ENCODE measurements around the gene CITED4. TPM values are rescaled to one million over a fixed set of nuclear protein-coding genes. Genes with fewer than 3 reads are reported as not detected.
A peak's percentile ranks its signal among the peaks of the same experiment; 100 is the strongest.

The CITED4 gene
- total and polyA plus RNA-seq, 9 of the 15 experiments (the other 6 are each of a cell fraction or from before 2014, with no cell fraction given) = 0.11 to 1.2 (median 0.17) TPM; not detected in 2

GRCh38 chr1:40868051-40868723, 6.0 kb upstream of the CITED4 start (continued):
- TF ChIP-seq CBX2 (IDR thresholded peaks at IDR 0.05; ENCODE audit: insufficient read depth, low read length, poor library complexity, severe bottlenecking) (no peak), RBM14 (IDR thresholded peaks at IDR 0.05; ENCODE audit: borderline replicate concordance, insufficient read depth, low read depth, low read length) (no peak), SNRNP70 (optimal IDR thresholded peaks at IDR 0.05; ENCODE audit: low read depth, low read length) (no peak), TSC22D4 (tag; IDR thresholded peaks at IDR 0.05) (no peak), HNRNPH1 (optimal IDR thresholded peaks at IDR 0.05; ENCODE audit: low read depth, low read length) (no peak), MIER1 (IDR thresholded peaks at IDR 0.05; ENCODE audit: low read depth) (no peak), PHF21A (IDR thresholded peaks at IDR 0.05; ENCODE audit: borderline replicate concordance, low read depth) (no peak), ZNF583 (CRISPR knock-in tag; IDR thresholded peaks at IDR 0.05) (0 out of 2 replicates have a peak, but pooled peaks have one; percentile 87), NFATC3 (IDR thresholded peaks at IDR 0.05) (no peak), ZNF23 (CRISPR knock-in tag; IDR thresholded peaks at IDR 0.05) (no peak), CTBP1 (IDR thresholded peaks at IDR 0.05; ENCODE audit: borderline replicate concordance) (peak; percentile 72; the same call in 1 of the 2 replicates), MAFG (tag; conservative IDR thresholded peaks at IDR 0.05) (peak; percentile 14; the same call in 1 of the 2 replicates), ZSCAN32 (CRISPR knock-in tag; IDR thresholded peaks at IDR 0.05) (no peak), ETV5 (CRISPR knock-in tag; IDR thresholded peaks at IDR 0.05; ENCODE audit: low read depth) (peak; percentile 41; the same call in 1 of the 2 replicates), ASH1L (IDR thresholded peaks at IDR 0.05; ENCODE audit: borderline replicate concordance, low read depth, partially characterized antibody) (no peak), EWSR1 (IDR thresholded peaks at IDR 0.05; ENCODE audit: borderline replicate concordance, low read depth, partially characterized antibody) (no peak), RBM17 (IDR thresholded peaks at IDR 0.05; ENCODE audit: borderline replicate concordance, low read depth, low read length) (no peak), THRAP3 (IDR thresholded peaks at IDR 0.05; ENCODE audit: borderline replicate concordance) (no peak), ZNF696 (CRISPR knock-in tag; conservative IDR thresholded peaks at IDR 0.05) (no peak), XRCC5 (IDR thresholded peaks at IDR 0.05; ENCODE audit: low read depth, low read length) (no peak), ZNF668 (CRISPR knock-in tag; IDR thresholded peaks at IDR 0.05) (no peak)
- TF ChIP-seq, protein P1, sequence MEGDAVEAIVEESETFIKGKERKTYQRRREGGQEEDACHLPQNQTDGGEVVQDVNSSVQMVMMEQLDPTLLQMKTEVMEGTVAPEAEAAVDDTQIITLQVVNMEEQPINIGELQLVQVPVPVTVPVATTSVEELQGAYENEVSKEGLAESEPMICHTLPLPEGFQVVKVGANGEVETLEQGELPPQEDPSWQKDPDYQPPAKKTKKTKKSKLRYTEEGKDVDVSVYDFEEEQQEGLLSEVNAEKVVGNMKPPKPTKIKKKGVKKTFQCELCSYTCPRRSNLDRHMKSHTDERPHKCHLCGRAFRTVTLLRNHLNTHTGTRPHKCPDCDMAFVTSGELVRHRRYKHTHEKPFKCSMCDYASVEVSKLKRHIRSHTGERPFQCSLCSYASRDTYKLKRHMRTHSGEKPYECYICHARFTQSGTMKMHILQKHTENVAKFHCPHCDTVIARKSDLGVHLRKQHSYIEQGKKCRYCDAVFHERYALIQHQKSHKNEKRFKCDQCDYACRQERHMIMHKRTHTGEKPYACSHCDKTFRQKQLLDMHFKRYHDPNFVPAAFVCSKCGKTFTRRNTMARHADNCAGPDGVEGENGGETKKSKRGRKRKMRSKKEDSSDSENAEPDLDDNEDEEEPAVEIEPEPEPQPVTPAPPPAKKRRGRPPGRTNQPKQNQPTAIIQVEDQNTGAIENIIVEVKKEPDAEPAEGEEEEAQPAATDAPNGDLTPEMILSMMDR (IDR thresholded peaks at IDR 0.05 in 2 of 3, conservative IDR thresholded peaks at IDR 0.05 in 1 of 3; ENCODE audit: insufficient read depth in 2 of 3, low read depth in 1 of 3, low read length in 3 of 3) = no peak
- TF ChIP-seq, protein P2, sequence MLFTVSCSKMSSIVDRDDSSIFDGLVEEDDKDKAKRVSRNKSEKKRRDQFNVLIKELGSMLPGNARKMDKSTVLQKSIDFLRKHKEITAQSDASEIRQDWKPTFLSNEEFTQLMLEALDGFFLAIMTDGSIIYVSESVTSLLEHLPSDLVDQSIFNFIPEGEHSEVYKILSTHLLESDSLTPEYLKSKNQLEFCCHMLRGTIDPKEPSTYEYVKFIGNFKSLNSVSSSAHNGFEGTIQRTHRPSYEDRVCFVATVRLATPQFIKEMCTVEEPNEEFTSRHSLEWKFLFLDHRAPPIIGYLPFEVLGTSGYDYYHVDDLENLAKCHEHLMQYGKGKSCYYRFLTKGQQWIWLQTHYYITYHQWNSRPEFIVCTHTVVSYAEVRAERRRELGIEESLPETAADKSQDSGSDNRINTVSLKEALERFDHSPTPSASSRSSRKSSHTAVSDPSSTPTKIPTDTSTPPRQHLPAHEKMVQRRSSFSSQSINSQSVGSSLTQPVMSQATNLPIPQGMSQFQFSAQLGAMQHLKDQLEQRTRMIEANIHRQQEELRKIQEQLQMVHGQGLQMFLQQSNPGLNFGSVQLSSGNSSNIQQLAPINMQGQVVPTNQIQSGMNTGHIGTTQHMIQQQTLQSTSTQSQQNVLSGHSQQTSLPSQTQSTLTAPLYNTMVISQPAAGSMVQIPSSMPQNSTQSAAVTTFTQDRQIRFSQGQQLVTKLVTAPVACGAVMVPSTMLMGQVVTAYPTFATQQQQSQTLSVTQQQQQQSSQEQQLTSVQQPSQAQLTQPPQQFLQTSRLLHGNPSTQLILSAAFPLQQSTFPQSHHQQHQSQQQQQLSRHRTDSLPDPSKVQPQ (CRISPR knock-in tag; IDR thresholded peaks at IDR 0.05; ENCODE audit: borderline replicate concordance) = no peak

Data from K562 (cell line).